GM18858 (cell line): ENCODE measurements around the gene ZNF668.
"Not testable (repeated sequence)": the region's sequence is repeated elsewhere in the genome, so short reads cannot be mapped to it uniquely, and the experiment has no call there.

Experiments
- ATAC-seq: cut with Tn5 transposase; IDR thresholded peaks from one replicate; pipeline ENCODE4 v1.9.1; 2021; ENCODE audit not compliant: unreplicated experiment

The ZNF668 gene

DNA sequence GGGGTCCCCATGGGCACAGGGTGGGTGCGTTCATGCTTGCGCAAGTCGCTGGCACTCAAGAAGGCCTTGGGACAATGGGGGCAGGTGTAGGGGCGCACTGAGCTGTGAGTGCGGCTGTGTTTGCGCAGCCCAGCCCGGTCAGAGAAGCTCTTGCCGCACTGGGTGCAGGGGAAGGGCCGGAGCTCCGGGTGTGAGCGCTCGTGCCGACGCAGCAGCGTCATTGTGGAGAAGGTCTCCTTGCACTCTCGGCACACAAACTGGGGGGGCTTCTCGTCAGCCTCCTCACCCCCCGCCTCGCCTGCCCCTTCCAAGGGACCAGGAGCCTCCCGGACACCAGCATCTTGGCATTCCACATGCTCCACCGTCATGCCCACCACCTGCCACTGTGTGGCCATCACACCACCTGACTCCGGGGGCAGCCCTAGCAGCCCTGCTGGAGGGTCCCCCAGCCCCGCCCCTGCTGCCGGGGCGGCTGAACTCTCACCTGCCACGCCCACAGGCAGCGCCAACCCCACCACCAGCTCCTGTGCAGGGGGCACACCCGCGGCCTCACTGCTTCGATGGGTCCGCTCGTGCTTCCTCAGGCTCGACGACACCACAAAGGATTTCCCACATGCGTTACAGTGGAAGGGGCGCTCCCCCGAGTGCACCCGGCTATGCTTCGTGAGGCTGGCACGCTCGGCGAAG lies 12.8 kb downstream of the ZNF668 start:
- no peak for ATAC-seq

DNA sequence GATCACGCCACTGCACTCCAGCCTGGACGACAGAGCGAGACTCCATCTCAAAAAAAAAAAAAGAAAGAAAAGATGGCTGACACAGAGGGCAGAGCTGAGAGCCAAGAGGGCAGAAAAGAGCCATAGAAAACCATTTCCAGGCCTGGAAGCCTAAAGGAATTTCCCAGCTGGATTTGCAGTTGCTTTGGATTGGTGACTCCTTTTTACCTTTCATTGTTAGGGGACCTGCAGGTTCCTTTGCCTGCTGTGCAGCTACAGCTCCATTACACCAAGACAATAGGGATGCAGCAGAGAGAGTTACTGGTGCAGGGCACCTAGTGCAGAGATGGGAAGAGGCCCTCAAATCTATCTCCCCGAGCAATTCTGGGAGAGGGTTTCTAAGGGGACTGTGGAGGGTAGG lies 18.4 kb downstream of the ZNF668 start:
- ATAC-seq: no peak

DNA sequence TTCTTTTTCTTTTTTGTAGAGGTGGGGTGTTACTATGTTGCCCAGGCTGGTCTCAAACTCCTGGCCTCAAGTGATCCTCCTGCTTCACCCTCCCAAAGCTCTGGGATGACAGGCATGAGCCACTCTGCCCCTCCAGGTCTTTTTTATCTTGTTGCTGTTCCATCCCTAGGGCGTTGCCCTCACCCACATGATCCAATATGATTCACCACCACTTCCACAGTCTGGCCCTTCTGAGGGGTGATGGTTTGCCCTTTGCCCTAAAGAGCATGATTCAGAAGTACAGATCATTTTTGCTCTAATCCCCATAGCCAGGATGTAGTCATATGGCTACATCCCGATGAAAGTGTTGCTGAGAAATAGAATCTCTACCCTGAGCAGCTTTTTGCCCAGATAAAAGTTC lies 21.9 kb downstream of the ZNF668 start:
- no peak for ATAC-seq

DNA sequence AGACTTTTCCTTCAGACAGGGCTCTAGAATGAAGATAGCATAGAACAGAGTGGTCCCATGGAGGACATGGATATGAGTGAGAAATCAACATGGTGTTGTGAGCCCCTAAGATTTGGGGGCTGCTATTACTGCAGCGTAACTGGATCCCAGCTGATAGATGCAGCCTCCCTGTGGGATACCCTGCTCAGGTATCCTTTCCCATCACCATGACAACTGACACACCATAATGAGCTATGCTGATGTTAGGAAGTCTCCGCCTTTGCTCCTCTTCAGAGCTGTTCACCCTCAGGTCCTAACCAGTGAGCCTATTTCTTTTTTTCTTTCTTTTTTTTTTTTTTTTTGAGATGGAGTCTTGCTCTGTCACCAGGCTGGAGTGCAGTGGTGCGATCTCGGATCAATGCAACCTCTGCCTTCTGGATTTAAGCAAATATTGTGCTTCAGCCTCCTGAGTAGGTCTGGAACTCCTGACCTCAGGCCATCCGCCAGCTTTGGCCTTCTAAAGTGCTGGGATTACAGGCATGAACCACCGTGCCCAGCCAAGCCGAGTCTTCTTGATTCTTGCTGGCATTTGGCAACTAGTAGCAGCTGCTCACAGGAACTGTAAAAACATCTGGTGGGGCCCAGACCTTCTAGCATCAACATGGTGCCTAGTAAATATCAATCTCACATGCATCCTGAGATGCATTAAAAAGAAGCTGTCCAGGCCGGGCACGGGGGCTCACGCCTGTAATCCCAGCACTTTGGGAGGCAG lies 23.6 kb downstream of the ZNF668 start:
- no peak for ATAC-seq

DNA sequence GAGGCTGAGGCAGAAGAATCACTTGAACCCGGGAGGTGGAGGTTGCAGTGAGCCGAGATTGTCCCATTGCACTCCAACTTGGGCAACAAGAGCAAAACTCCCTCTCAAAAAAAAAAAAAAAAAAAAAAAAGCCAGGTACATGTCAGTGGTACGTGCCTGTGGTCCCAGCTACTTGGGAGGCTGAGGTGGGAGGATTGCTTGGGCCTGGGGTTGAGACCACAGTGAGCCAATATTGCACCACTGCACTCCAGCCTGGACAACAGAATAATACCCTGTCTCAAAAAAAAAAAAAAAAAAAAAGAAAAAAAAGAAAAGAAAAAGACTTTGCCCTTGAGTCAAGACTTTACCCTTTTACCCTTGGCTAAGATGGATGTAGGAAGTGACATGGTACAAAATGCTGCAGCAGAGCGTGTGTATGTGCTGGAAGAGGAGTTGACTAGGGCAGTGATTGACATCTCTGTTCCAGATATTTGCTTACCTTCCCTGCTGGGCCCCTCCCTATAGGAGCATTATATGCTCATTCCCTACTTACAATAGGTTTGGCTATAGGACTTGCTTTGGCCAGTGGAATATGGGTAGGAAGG lies 30.1 kb downstream of the ZNF668 start:
- no peak for ATAC-seq

DNA sequence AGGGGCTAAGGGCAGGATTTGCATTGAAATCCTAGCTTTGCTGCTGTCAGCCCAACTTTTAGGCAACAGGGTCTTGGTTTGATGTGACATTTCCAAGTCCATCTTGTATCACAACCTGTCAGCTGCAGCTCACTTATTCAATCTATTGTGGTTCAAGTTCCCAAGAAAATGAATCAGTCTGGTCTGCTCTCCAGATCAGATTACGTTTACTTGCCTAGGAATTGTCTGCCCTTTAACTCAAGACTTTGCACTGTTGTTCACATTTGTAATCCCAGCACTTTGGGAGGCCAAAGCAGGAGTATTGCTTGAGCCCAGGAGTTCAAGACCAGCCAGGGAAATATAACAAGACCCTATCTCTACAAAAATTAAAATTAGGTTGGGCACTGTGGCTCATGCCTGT lies 30.7 kb downstream of the ZNF668 start:
- ATAC-seq: no peak

DNA sequence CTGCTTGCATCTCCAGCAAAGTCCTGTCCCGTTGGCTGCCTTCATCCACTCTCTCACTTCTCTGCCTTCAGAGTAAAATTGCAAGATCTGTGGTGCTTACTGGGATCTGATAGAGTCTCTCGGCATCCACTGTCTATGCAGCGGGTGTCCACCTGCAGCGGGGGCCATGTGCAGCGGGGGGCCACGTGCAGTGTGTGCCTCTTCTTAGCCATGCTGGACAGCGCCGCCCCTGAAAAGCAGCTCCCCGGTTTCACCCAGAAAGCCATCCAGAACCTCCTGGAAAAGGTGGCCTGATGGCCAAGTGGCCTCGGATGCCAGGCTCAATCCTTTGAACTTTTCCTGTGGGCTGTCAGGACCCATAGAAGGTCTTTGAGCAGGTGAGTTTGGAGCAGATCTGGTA lies 31.2 kb downstream of the ZNF668 start:
- no peak for ATAC-seq

DNA sequence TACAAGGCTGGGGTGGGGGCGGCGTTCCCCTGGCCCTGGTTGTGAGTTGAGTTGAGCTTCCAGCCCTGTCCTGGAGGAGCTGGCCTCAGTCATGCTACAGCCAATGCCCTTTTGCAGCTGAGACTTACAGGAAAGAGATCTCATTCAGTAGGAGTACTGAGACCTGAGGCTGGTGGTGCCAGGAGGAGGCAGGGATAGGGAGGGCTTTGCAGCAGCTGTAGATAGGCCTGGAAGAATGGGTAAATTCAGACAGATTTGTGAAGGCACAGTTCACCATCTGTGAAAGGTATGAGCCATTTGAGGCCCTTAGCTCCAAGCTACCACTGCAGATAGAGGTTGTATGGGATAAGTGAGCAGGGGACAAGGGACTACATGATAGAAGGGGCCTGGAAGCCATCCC lies 35.0 kb downstream of the ZNF668 start:
- ATAC-seq: no peak

DNA sequence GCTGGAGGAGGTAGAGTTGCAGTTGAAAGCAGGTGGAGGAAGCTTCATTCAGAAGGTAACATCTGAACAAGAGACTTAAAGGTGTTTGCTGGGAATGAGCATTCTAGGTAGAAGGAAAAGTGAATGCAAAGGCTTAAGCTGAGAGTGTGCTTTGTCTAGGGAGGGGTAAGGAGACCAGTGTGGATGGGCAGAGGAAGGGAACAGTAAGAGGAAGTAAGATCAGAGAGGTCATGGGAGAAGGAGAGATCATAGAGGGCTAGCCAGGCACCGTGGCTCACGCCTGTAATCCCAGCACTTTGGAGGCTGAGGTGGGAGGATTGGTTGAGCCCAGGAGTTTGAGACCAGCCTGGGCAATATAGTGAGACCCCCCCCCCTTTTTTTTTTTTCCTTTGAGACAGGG lies 37.3 kb downstream of the ZNF668 start:
- ATAC-seq: no peak

DNA sequence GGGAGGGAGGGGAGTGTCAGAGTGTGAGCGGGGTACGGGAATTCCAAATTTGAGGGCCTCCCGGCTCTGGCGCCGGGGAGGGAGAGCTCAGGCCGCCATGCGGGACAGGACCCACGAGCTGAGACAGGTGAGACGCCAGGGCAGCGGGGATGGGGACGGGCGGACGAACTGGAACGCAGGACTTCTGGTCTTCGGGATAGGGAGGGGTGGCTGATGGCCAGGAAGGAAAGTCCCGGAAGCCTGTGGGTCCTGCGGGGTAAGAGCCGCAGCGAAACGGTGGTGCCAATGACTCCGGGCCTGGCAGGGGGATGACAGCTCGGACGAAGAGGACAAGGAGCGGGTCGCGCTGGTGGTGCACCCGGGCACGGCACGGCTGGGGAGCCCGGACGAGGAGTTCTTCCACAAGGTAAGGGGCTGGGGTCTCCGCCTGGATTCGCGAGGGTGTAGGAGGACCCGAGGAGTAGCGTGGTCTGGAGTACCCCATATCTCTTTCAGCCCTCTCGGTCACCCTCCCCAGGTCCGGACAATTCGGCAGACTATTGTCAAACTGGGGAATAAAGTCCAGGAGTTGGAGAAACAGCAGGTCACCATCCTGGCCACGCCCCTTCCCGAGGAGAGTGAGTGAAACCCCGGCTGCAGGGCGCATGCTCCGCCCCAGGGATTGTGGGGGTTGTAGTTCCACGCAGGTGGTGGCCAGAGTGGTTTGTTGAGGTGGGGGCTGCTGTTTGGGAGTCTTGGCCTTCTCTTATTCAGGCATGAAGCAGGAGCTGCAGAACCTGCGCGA lies 40.1 kb downstream of the ZNF668 start:
- peak; percentile 40 for ATAC-seq

DNA sequence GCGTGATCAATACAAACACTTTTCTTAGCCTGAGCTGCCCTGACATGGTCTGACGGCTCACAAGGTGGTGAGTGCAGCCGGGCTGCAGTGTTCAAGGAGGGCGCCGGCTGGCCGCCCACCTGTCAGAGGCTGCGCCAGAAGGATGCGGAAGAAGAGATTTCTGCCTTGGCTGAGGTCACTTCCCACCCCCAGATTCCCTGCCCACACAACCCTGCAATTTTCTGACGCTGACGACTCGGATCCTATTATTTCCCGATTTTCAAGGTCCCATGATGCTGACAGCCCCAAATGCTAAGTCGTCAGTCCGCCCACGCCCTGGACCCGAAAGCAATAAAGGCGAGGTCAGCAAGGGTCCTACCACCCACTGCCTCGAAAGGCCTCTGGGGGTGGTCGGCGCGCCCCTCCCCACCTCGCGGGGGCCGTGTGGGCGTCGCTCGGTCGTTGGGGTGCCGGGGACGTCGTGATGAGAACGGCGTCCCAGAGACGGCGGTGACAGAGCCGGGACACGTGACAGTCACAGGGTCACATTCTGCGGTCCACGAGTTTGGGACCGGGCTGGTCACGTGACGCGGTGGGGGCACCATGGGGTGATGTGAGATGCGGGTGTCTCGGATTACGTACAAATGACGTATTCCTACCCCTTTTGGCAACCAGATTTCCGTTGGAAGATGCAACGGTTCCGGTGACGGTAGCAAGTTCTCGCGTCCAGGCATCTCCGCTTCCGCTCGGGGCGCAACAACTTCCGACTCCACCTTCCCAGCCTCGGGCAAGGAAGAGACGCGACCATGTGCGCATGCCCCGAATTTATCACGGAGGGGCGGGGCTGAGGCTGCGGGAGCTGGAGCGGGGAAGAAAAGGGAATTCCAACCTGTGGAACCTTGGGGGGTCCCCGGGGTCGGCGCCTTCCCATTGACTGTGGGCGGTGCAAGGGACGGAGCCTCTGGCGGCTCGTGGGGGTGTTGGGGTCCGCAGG lies 41.0 kb downstream of the ZNF668 start, which contains the start of gene STX4:
STX4 (plus strand) TSS at position 823 of the 973 bp plus-strand sequence. CDS start 248 bp downstream, outside the sequence.
- ATAC-seq: peak; percentile 48

DNA sequence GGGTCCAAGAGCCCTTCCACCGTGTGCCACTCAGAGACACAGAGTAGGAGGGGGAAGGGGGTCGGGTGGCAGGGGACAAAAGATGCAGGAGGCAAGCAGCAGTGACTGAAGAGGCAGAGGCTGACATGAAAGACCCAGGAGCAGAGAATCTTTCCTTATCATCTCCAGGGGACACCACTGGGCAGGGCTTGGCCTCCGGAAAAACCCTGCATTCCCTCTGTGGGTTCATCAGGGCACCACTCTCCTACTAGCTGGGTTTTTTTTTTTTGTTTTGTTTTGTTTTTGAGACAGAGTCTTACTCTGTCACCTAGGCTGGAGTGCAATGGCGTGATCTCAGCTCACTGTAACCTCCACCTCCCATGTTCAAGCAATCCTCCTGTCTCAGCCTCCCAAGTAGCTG lies 42.8 kb downstream of the ZNF668 start:
- ATAC-seq: no peak

DNA sequence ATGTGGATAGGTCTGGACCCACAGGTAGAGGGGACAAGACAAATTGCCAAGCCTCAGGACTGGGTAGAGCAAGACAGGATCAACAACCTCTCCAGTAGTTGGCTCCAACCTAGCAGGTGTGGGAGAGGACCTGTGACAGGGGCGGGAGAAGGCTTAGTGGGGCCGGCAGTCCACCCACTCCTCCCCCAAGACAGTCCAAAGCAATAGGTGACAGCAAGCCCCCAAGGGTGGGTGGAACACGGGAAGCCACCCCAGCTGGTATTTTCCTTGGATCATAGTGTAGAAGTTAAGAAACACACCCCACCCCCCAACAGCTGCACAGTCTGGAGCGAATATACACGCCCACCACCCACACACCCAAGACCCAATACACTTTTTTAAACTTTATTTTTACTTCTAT lies 44.8 kb downstream of the ZNF668 start:
- ATAC-seq: no peak

DNA sequence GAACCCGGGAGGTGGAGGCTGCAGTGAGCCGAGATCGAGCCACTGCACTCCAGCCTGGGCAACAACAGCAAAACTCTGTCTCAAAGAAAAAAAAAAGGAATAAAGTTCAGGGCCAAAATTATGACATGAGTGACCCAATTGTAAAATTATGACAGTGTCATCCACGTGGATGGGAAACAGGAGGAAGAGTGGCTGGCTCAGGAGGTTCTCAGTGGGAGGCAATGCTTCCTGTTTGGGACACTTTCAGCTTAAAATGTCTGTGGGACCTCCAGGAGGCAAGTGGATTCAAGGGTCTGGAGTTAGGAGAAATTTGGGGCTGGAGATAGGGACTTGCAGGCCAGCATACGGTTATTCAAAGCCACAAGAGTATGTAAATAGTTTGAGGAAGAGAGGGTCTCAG lies 48.7 kb downstream of the ZNF668 start:
- no peak for ATAC-seq

DNA sequence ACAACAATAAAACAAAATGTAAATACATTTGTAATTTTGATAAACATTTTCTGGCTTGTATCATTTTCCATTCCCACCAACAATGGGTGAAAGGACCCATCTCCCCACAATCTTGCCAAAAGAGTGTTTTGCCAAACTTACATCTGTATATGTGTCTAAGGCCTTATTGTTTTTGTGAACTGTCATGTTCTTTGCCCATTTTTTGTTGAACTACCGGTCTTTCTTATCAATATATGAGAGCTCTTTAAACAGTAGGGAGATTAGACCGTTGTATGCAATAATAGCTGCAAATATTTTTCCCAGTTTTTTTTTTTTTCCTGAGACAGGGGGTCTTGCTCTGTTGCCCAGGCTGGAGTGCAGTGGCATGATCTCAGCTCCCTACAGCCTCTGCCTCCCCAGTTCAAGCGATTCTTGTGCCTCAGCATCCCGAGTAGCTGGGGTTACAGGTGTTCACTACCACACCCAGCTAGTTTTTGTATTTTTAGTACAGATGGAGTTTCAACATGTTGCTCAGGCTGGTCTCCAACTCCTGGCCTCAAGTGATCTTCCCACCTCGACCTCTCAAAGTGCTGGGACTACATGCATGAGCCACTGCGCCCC lies 50.3 kb downstream of the ZNF668 start:
- ATAC-seq: no peak

DNA sequence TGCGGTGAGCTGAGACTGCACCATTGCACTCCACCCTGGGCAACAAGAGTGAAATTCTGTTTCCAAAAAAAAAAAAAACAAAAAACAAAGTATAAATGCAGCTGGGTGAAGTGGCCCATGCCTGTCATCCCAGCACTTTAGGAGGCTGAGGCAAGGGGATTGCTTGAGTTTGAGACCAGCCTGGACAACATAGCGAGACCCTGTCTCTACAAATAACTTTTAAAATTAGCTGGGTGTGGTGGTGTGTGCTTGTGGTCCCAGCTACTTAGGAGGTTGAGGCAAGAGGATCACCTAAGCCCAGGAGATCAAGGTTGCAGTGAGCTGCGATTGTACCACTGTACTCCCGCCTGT lies 50.8 kb downstream of the ZNF668 start:
- ATAC-seq: no peak

DNA sequence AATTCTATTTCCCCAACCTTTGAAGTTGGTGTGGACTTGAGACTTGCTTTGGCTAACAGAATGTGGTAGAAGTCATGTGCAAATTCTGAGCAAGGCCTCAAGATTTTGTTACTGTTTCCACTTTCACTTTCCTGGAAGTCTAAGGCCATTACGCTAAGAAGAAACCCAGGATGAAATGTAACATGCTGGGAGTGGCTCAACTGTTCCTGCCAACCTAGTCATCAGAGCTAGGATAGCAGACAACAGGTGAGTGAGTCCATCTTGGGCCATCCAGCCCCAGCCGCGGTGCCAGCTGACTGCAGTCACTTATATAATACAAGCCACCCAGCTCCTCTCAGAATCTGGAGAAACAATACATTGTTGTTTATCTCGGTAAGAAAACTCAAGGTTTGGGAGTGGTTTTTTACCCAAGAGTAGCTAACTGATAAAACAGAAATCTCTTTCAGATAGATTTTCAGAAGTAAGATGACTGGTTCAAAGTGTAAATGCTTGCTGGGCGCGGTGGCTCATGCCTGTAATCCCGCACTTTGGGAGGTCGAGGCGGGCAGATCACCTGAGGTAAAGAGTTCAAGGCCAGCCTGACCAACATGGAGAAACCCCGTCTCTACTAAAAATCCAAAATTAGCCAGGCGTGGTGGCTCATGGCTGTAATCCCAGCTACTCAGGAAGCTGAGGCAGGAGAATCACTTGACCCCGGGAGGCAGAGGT lies 51.3 kb downstream of the ZNF668 start:
- ATAC-seq: no peak

DNA sequence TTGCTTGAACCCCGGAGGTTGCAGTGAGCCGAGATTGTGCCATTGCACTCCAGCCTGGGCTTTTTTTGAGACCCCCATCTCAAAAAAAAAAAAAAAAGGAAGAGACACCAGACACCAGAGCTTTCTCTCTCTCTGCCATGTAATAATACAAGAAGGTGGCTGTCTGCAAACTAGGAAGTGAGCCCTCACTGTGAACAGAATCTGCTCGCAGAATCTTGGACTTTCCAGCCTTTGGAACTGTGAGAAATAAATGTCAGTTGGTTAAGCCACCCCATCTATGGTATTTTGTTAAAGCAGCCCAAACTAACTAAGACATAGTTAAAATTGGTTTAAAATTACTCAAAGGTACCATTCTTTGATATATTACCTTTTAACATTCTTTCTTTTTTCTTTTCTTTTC lies 53.5 kb downstream of the ZNF668 start:
- no peak for ATAC-seq

DNA sequence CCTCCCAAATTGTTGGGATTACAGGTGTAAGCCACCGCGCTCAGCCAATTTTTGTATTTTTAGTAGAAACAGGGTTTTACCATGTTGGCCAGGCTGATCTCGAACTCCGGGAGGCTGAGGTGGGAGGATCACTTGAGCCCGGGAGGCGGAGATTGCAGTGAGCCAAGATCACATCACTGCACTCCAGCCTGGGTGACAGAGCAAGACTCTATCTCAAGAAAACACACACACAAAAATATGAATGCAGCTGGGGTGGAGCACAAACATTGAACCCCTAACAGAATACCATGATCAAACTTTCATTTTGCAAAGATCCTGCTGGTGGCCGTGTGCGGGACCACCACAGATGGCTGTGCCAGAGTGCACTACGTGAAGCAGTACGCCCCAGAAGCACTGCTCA lies 56.3 kb downstream of the ZNF668 start:
- not testable (repeated sequence) for ATAC-seq
